MCF 10A (cell line): ENCODE measurements around the gene JPH3. TPM values are rescaled to one million over a fixed set of nuclear protein-coding genes. Genes with fewer than 3 reads are reported as not detected.

Experiments used
- BruUV-seq: library from RNA; stranded (reverse); fragments of 400-500 nt; replicated peaks from 2 replicates; lab custom pipeline; 2021; lab: Mats Ljungman, UMichigan
- CTCF ChIA-PET: fragments of 300-600 bp; sonication (Branson Sonifier 250); formaldehyde crosslinking; extraction: SDS; loops from one replicate; lab custom pipeline; 2021; ENCODE audit warnings: antibody characterized with exemption, inconsistent platforms; lab: Yijun Ruan, JAX
- POLR2A ChIA-PET: fragments of 300-600, 350-650 bp; sonication (Branson Sonifier 250); formaldehyde crosslinking; extraction: SDS; loops from one replicate; lab custom pipeline; 2020; ENCODE audit warnings: antibody characterized with exemption, inconsistent platforms; lab: Yijun Ruan, JAX
- DNase-seq: peaks from one replicate; pipeline ENCODE4 v3.0.0-alpha.2; 2018; ENCODE audit not compliant: unreplicated experiment
- H3K27ac Mint-ChIP-seq: one replicate; pipeline ENCODE4 v1.8.0; 2022; ENCODE audit warnings: mild to moderate bottlenecking, low read depth, mixed read lengths; ENCODE audit not compliant: unreplicated experiment
- H3K27me3 Mint-ChIP-seq: one replicate; pipeline ENCODE4 v1.8.0; 2022; ENCODE audit warnings: mixed read lengths; ENCODE audit not compliant: insufficient read depth, unreplicated experiment
- H3K36me3 Mint-ChIP-seq: one replicate; pipeline ENCODE4 v1.8.0; 2022; ENCODE audit warnings: mild to moderate bottlenecking, moderate library complexity, mixed read lengths; ENCODE audit not compliant: insufficient read depth, unreplicated experiment
- H3K4me1 Mint-ChIP-seq: one replicate; pipeline ENCODE4 v1.8.0; 2022; ENCODE audit warnings: mixed read lengths; ENCODE audit not compliant: insufficient read depth, unreplicated experiment
- H3K4me3 Mint-ChIP-seq: one replicate; pipeline ENCODE4 v1.8.0; 2022; ENCODE audit warnings: mild to moderate bottlenecking, moderate library complexity, mixed read lengths; ENCODE audit not compliant: unreplicated experiment
- H3K9me3 Mint-ChIP-seq: one replicate; pipeline ENCODE4 v1.8.0; 2022; ENCODE audit warnings: mixed read lengths; ENCODE audit not compliant: unreplicated experiment
- intact Hi-C: fragments of 100-400 bp; cut with micrococcal nuclease; formaldehyde crosslinking; loops from 2 replicates; pipeline ENCODE4 v1.14.1; 2022
- total RNA-seq: library from RNA; stranded (reverse); gene quantifications from 2 replicates; pipeline ENCODE4 v1.2.3, GENCODE V29; 2022
- TF ChIP-seq, protein P1 (sequence below): fragments of 200-600 bp; IDR thresholded peaks from one replicate; pipeline ENCODE4 v1.8.0; 2022; ENCODE audit warnings: antibody characterized with exemption, mild to moderate bottlenecking; ENCODE audit not compliant: unreplicated experiment

The JPH3 gene
- total RNA-seq, 1 experiment from 2014 or later, result not detected

- DNase-seq, result no peak
- Mint-ChIP-seq H3K27me3 (peaks cover 10% of the 10 kb centered on the region), H3K36me3 (no peaks in the 10 kb centered on the region), H3K4me3 (no peak overlapping the region), H3K4me1 (no peaks in the 10 kb centered on the region), H3K27ac (no peak overlapping the region), H3K9me3 (peaks cover 12% of the 10 kb centered on the region)
- intact Hi-C loops, result no loop called here
- POLR2A ChIA-PET, result interaction anchor here (0.6 to 1.1 kb wide), 3 partner anchors 42 to 174 kb away, joined by 3 read pairs; no protein-coding TSS in a partner anchor
- TF ChIP-seq, protein P1, sequence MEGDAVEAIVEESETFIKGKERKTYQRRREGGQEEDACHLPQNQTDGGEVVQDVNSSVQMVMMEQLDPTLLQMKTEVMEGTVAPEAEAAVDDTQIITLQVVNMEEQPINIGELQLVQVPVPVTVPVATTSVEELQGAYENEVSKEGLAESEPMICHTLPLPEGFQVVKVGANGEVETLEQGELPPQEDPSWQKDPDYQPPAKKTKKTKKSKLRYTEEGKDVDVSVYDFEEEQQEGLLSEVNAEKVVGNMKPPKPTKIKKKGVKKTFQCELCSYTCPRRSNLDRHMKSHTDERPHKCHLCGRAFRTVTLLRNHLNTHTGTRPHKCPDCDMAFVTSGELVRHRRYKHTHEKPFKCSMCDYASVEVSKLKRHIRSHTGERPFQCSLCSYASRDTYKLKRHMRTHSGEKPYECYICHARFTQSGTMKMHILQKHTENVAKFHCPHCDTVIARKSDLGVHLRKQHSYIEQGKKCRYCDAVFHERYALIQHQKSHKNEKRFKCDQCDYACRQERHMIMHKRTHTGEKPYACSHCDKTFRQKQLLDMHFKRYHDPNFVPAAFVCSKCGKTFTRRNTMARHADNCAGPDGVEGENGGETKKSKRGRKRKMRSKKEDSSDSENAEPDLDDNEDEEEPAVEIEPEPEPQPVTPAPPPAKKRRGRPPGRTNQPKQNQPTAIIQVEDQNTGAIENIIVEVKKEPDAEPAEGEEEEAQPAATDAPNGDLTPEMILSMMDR, result no peak
- CTCF ChIA-PET, result interaction anchor here (0.6 to 6.9 kb wide), 4 partner anchors 9 to 165 kb away, joined by 3 to 48 read pairs (median 4); no protein-coding TSS in a partner anchor
- BruUV-seq, result no TSS peak
These were observed 24.1 kb downstream of the JPH3 start for GRCh38 chr16:87626401-87626800.

GRCh38 chr16:87626905-87627304 lies 24.6 kb downstream of the JPH3 start:
- Mint-ChIP-seq H3K4me3 (no peak overlapping the region), H3K36me3 (no peaks in the 10 kb centered on the region), H3K4me1 (no peaks in the 10 kb centered on the region), H3K27me3 (peaks cover 15% of the 10 kb centered on the region), H3K27ac (no peak overlapping the region), H3K9me3 (peaks cover 14% of the 10 kb centered on the region)
- peak; percentile 47 for DNase-seq
- TF ChIP-seq, protein P1, result no peak
- BruUV-seq, result no TSS peak
- CTCF ChIA-PET, result interaction anchor here (0.6 to 6.9 kb wide), 4 partner anchors 9 to 564 kb away, joined by 3 to 48 read pairs (median 4); no protein-coding TSS in a partner anchor
- intact Hi-C loops, result no loop called here
- POLR2A ChIA-PET, result interaction anchor here (0.6 to 1.1 kb wide), 3 partner anchors 42 to 175 kb away, joined by 3 read pairs; no protein-coding TSS in a partner anchor

- no peak for DNase-seq
- intact Hi-C loops, result no loop called here
- no peak overlapping the region for H3K27ac Mint-ChIP-seq
- ChIA-PET POLR2A (interaction anchor here (0.7 to 1.1 kb wide), 2 partner anchors 43 to 137 kb away, joined by 3 read pairs; no protein-coding TSS in a partner anchor), CTCF (interaction anchor here (0.6 to 6.9 kb wide), 4 partner anchors 8 to 565 kb away, joined by 3 to 48 read pairs (median 4); no protein-coding TSS in a partner anchor)
- BruUV-seq, result no TSS peak
- no peaks in the 10 kb centered on the region for H3K4me1 Mint-ChIP-seq
- H3K36me3 Mint-ChIP-seq, result no peaks in the 10 kb centered on the region
- H3K4me3 Mint-ChIP-seq, result no peak overlapping the region
- TF ChIP-seq, protein P1, result no peak
- H3K9me3 Mint-ChIP-seq, result peaks cover 14% of the 10 kb centered on the region
- H3K27me3 Mint-ChIP-seq, result peaks cover 19% of the 10 kb centered on the region
These were observed 25.4 kb downstream of the JPH3 start for GRCh38 chr16:87627542-87628245.

- Mint-ChIP-seq H3K4me3 (no peak overlapping the region), H3K27me3 (peaks cover 19% of the 10 kb centered on the region), H3K4me1 (no peaks in the 10 kb centered on the region), H3K36me3 (no peaks in the 10 kb centered on the region), H3K27ac (no peak overlapping the region), H3K9me3 (peaks cover 14% of the 10 kb centered on the region)
- no TSS peak for BruUV-seq
- TF ChIP-seq, protein P1, result no peak
- DNase-seq, result no peak
- CTCF ChIA-PET, result interaction anchor here (1.1 to 6.9 kb wide), 2 partner anchors 7 to 79 kb away, joined by 3 to 48 read pairs; no protein-coding TSS in a partner anchor
- POLR2A ChIA-PET, result interaction anchor here (0.5 kb wide), 1 partner anchor 324 kb away, joined by 3 read pairs; no protein-coding TSS in a partner anchor
- intact Hi-C loops, result no loop called here
These were observed 26.1 kb downstream of the JPH3 start for GRCh38 chr16:87628246-87628923.
